GM23338 (cell line): Measurements from ENCODE around the gene TECPR2. TPM values are rescaled to one million over a fixed set of nuclear protein-coding genes. Genes with fewer than 3 reads are reported as not detected.

ENCODE experiments used
- ATAC-seq: fragments of 200-7000 bp; cut with Tn5 transposase; 3 replicates; pipeline ENCODE4 v1.9.1; 2020
- DNase-seq: peaks from one replicate; pipeline ENCODE4 v3.0.0-alpha.2; 2015; ENCODE audit warnings: low spot score
- H2AFZ ChIP-seq: fragments of 200-600 bp; sonication (generic); 2 replicates; pipeline ENCODE4 v1.8.0; 2016; ENCODE audit warnings: antibody characterized with exemption, mild to moderate bottlenecking, moderate library complexity
- H3F3A ChIP-seq: fragments of 200-600 bp; sonication (generic); replicated peaks from 2 replicates; pipeline ENCODE4 v1.8.0; 2017; ENCODE audit warnings: antibody characterized with exemption, mixed run types, low read depth
- H3K27ac ChIP-seq: fragments of 200-600 bp; sonication (generic); 2 replicates; pipeline ENCODE4 v1.6.1; 2016; ENCODE audit warnings: low read depth
- H3K27me3 ChIP-seq: fragments of 200-600 bp; sonication (generic); 2 replicates; pipeline ENCODE4 v1.8.0; 2016; ENCODE audit warnings: mild to moderate bottlenecking, mixed run types, moderate library complexity; ENCODE audit not compliant: insufficient read depth
- H3K36me3 ChIP-seq: fragments of 200-600 bp; sonication (generic); 2 replicates; pipeline ENCODE4 v1.8.0; 2016; ENCODE audit warnings: mild to moderate bottlenecking; ENCODE audit not compliant: insufficient read depth
- H3K4me1 ChIP-seq: fragments of 200-600 bp; sonication (generic); 2 replicates; pipeline ENCODE4 v1.8.0; 2016; ENCODE audit warnings: mild to moderate bottlenecking, moderate library complexity; ENCODE audit not compliant: insufficient read depth
- H3K4me2 ChIP-seq: fragments of 200-600 bp; sonication (generic); 2 replicates; pipeline ENCODE4 v1.7.1; 2017; ENCODE audit warnings: mixed run types
- H3K4me3 ChIP-seq: fragments of 200-600 bp; sonication (generic); 2 replicates; pipeline ENCODE4 v1.6.1; 2016; ENCODE audit warnings: mixed run types
- H3K79me2 ChIP-seq: fragments of 200-600 bp; sonication (generic); replicated peaks from 2 replicates; pipeline ENCODE4 v1.8.0; 2017; ENCODE audit warnings: mild to moderate bottlenecking; ENCODE audit not compliant: insufficient read depth
- H3K9me2 ChIP-seq: fragments of 200-600 bp; sonication (generic); 2 replicates; pipeline ENCODE4 v1.8.0; 2017; ENCODE audit not compliant: insufficient read depth
- H4K20me1 ChIP-seq: fragments of 200-600 bp; sonication (generic); replicated peaks from 2 replicates; pipeline ENCODE4 v1.8.0; 2017; ENCODE audit warnings: mild to moderate bottlenecking; ENCODE audit not compliant: insufficient read depth
- H3K27ac Mint-ChIP-seq: 2 replicates; pipeline ENCODE4 v1.8.0; 2020; ENCODE audit warnings: inconsistent platforms, mild to moderate bottlenecking, moderate library complexity, mixed read lengths
- H3K27me3 Mint-ChIP-seq: 3 replicates; pipeline ENCODE4 v1.8.0; 2022; ENCODE audit warnings: low read depth, mild to moderate bottlenecking, moderate library complexity, mixed read lengths, inconsistent platforms; ENCODE audit not compliant: insufficient read depth, poor library complexity
- H3K36me3 Mint-ChIP-seq: 3 replicates; pipeline ENCODE4 v1.8.0; 2021; ENCODE audit warnings: low read depth, mild to moderate bottlenecking, inconsistent platforms, moderate library complexity, mixed read lengths
- H3K4me1 Mint-ChIP-seq: 3 replicates; pipeline ENCODE4 v1.8.0; 2020; ENCODE audit warnings: mild to moderate bottlenecking, inconsistent platforms, mixed read lengths
- H3K4me3 Mint-ChIP-seq: 3 replicates; pipeline ENCODE4 v1.8.0; 2021; ENCODE audit warnings: moderate library complexity, mild to moderate bottlenecking, inconsistent platforms, mixed read lengths
- H3K9me3 Mint-ChIP-seq: 3 replicates; pipeline ENCODE4 v1.8.0; 2020; ENCODE audit warnings: moderate library complexity, mild to moderate bottlenecking, inconsistent platforms, mixed read lengths
- CREB1 ChIP-seq: fragments of 250-450 bp; sonication (Bioruptor Pico); IDR thresholded peaks from 2 replicates; pipeline ENCODE4 v1.5.0; 2020; ENCODE audit warnings: low read depth, mild to moderate bottlenecking, moderate library complexity
- EZH2 ChIP-seq: fragments of 200-600 bp; sonication (generic); IDR thresholded peaks from one replicate; pipeline ENCODE4 v1.8.0; 2017; ENCODE audit warnings: antibody characterized with exemption, mild to moderate bottlenecking, low read depth; ENCODE audit not compliant: unreplicated experiment
- POLR2AphosphoS5 ChIP-seq: IDR thresholded peaks from 2 replicates; pipeline ENCODE4 v1.6.1; 2016; ENCODE audit warnings: antibody characterized with exemption, low read depth
- polyA plus RNA-seq: library from polyadenylated mRNA; unstranded; fragments of >200 nt; fragmentation: Nextera tagmentation; extraction: Ambion mirVana; gene quantifications from 2 replicates; pipeline ENCODE4 v1.2.1, GENCODE V29; 2016
- total RNA-seq: library from RNA; depleted of rRNA; stranded (reverse); fragments of >200 nt; shearing (Covaris generic); gene quantifications from 2 replicates; pipeline ENCODE4 v1.2.3, GENCODE V29; 2014
- TF ChIP-seq, protein P1 (sequence below): IDR thresholded peaks from 2 replicates; pipeline ENCODE4 v1.6.1; 2016; ENCODE audit warnings: antibody characterized with exemption
- TF ChIP-seq, protein P2 (sequence below): fragments of 250-450 bp; sonication (Bioruptor Pico); IDR thresholded peaks from 2 replicates; pipeline ENCODE4 v1.5.0; 2020; ENCODE audit warnings: mild to moderate bottlenecking, moderate library complexity
- TF ChIP-seq, protein P3 (sequence below): IDR thresholded peaks from one replicate; pipeline ENCODE4 v1.6.1; 2018; ENCODE audit warnings: antibody characterized with exemption; ENCODE audit not compliant: unreplicated experiment

The TECPR2 gene
- total and polyA plus RNA-seq, 2 experiments from 2014 or later: 4.8 to 20.5 TPM

DNA sequence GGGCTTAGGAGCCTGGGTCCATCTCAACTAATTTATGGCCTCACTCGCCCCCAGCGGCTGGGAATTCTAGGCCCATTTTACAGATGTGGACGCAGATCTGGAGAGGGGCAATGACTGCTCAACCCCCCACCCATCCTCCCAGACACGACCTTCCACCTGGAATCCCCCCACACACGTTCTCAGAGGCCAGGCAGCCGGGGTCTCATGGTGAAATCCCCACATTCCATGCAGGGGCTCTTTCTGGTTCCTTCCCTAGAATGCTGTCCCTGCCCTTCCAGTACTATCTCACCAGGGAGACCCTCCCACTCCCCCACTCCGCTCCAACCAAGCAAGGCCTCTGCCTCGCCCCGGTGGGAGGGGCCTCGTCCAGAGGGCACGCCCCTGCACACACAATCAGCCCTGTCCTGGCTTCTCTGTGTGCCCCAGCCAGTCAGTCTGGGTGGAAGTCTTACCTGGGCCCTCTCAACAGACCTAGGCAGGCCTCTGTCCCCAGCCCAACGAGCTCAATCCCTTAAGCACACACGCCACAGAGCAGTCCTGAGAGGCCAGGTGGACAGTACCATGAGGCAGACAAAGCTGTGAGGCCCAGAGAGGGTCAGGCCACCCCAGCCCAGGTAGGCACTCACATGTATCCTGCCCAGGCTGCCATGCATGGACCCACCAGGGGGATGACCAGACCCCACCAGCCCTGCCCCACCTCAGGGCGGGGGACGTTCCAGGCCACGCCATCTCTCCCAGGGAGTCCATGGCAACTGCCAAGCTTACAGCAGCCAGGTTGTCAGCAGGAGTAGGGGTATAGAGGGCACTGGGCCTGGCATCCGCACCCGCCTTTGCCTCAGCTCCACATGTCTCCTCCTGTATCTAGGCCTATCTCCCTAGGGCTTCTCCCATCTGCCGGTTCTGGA is 148.1 kb downstream of the TECPR2 start:
- peak overlapping the region; percentile 81 for H3K4me3 ChIP-seq
- ATAC-seq (peak; percentile 83), DNase-seq (peak; percentile 94)
- peaks cover 3% of the 10 kb centered on the region; the same call in 1 of the 3 replicates for H3K36me3 Mint-ChIP-seq
- H3F3A ChIP-seq: peaks cover 11% of the 10 kb centered on the region
- TF ChIP-seq CREB1 (CRISPR knock-in tag) (no peak), POLR2AphosphoS5 (peak; percentile 70)
- peak overlapping the region; percentile 95 for H2AFZ ChIP-seq
- peak overlapping the region; percentile 89 for H3K4me3 Mint-ChIP-seq
- no peak overlapping the region; the same call in 1 of the 2 replicates for H3K27ac ChIP-seq
- H3K27me3 Mint-ChIP-seq: peaks cover 17% of the 10 kb centered on the region
- H4K20me1 ChIP-seq: no peaks in the 10 kb centered on the region
- no peaks in the 10 kb centered on the region for H3K36me3 ChIP-seq
- no peaks in the 10 kb centered on the region; the same call in 1 of the 2 replicates for H3K4me1 ChIP-seq
- no peaks in the 10 kb centered on the region for H3K79me2 ChIP-seq
- no peaks in the 10 kb centered on the region for H3K9me3 Mint-ChIP-seq
- peaks cover 17% of the 10 kb centered on the region for H3K4me1 Mint-ChIP-seq
- peak overlapping the region; percentile 83 for H3K4me2 ChIP-seq
- no peaks in the 10 kb centered on the region for H3K9me2 ChIP-seq
- no peak overlapping the region for H3K27ac Mint-ChIP-seq
- H3K27me3 ChIP-seq: peaks cover 11% of the 10 kb centered on the region; the same call in 1 of the 2 replicates

DNA sequence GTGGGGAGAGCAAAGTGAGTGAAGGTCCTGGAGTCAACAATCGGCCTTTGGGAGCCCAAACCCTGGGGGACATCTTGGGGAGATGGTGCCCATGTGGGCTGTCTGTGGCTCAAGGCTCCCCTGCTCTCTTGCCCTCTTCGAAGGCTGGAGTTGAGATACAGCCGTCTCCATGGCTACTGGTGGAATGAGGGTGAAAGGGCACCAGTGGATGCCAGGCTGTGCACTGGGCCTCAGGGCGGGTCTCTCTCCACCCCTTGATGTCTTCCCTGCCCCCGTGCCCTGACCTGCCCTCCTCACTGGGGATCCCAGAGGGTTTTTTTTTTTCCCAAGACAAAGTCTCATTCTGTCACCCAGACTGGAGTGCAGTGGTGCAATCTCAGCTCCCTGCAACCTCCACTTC is 148.8 kb downstream of the TECPR2 start:
- H3K4me2 ChIP-seq: no peak overlapping the region
- H3K9me3 Mint-ChIP-seq: no peaks in the 10 kb centered on the region
- no peak overlapping the region for H3K4me3 Mint-ChIP-seq

More for the DNA sequence above, 148.8 kb downstream of the TECPR2 start:
- Histone ChIP-seq H3K27ac (no peak overlapping the region), H3K79me2 (no peaks in the 10 kb centered on the region), H3K27me3 (peaks cover 11% of the 10 kb centered on the region; the same call in 1 of the 2 replicates), H3K4me3 (no peak overlapping the region), H2AFZ (no peak overlapping the region; the same call in 1 of the 2 replicates), H3K9me2 (no peaks in the 10 kb centered on the region), H3F3A (peaks cover 14% of the 10 kb centered on the region), H3K36me3 (no peaks in the 10 kb centered on the region), H4K20me1 (no peaks in the 10 kb centered on the region), H3K4me1 (peaks cover 4% of the 10 kb centered on the region)
- Mint-ChIP-seq H3K27me3 (peaks cover 22% of the 10 kb centered on the region), H3K4me1 (peaks cover 17% of the 10 kb centered on the region), H3K27ac (no peak overlapping the region), H3K36me3 (peaks cover 3% of the 10 kb centered on the region; the same call in 2 of the 3 replicates)
- no peak for DNase-seq
- no peak for ATAC-seq
- TF ChIP-seq, protein P1, sequence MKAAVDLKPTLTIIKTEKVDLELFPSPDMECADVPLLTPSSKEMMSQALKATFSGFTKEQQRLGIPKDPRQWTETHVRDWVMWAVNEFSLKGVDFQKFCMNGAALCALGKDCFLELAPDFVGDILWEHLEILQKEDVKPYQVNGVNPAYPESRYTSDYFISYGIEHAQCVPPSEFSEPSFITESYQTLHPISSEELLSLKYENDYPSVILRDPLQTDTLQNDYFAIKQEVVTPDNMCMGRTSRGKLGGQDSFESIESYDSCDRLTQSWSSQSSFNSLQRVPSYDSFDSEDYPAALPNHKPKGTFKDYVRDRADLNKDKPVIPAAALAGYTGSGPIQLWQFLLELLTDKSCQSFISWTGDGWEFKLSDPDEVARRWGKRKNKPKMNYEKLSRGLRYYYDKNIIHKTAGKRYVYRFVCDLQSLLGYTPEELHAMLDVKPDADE: no peak
- TF ChIP-seq CREB1 (CRISPR knock-in tag): no peak
- TF ChIP-seq, protein P2, sequence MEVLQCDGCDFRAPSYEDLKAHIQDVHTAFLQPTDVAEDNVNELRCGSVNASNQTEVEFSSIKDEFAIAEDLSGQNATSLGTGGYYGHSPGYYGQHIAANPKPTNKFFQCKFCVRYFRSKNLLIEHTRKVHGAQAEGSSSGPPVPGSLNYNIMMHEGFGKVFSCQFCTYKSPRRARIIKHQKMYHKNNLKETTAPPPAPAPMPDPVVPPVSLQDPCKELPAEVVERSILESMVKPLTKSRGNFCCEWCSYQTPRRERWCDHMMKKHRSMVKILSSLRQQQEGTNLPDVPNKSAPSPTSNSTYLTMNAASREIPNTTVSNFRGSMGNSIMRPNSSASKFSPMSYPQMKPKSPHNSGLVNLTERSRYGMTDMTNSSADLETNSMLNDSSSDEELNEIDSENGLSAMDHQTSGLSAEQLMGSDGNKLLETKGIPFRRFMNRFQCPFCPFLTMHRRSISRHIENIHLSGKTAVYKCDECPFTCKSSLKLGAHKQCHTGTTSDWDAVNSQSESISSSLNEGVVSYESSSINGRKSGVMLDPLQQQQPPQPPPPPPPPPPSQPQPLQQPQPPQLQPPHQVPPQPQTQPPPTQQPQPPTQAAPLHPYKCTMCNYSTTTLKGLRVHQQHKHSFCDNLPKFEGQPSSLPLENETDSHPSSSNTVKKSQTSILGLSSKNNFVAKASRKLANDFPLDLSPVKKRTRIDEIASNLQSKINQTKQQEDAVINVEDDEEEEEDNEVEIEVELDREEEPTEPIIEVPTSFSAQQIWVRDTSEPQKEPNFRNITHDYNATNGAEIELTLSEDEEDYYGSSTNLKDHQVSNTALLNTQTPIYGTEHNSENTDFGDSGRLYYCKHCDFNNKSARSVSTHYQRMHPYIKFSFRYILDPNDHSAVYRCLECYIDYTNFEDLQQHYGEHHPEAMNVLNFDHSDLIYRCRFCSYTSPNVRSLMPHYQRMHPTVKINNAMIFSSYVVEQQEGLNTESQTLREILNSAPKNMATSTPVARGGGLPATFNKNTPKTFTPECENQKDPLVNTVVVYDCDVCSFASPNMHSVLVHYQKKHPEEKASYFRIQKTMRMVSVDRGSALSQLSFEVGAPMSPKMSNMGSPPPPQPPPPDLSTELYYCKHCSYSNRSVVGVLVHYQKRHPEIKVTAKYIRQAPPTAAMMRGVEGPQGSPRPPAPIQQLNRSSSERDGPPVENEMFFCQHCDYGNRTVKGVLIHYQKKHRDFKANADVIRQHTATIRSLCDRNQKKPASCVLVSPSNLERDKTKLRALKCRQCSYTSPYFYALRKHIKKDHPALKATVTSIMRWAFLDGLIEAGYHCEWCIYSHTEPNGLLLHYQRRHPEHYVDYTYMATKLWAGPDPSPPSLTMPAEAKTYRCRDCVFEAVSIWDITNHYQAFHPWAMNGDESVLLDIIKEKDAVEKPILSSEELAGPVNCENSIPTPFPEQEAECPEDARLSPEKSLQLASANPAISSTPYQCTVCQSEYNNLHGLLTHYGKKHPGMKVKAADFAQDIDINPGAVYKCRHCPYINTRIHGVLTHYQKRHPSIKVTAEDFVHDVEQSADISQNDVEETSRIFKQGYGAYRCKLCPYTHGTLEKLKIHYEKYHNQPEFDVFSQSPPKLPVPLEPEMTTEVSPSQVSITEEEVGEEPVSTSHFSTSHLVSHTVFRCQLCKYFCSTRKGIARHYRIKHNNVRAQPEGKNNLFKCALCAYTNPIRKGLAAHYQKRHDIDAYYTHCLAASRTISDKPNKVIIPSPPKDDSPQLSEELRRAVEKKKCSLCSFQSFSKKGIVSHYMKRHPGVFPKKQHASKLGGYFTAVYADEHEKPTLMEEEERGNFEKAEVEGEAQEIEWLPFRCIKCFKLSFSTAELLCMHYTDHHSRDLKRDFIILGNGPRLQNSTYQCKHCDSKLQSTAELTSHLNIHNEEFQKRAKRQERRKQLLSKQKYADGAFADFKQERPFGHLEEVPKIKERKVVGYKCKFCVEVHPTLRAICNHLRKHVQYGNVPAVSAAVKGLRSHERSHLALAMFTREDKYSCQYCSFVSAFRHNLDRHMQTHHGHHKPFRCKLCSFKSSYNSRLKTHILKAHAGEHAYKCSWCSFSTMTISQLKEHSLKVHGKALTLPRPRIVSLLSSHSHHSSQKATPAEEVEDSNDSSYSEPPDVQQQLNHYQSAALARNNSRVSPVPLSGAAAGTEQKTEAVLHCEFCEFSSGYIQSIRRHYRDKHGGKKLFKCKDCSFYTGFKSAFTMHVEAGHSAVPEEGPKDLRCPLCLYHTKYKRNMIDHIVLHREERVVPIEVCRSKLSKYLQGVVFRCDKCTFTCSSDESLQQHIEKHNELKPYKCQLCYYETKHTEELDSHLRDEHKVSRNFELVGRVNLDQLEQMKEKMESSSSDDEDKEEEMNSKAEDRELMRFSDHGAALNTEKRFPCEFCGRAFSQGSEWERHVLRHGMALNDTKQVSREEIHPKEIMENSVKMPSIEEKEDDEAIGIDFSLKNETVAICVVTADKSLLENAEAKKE (CRISPR knock-in tag): no peak
- TF ChIP-seq, protein P3, sequence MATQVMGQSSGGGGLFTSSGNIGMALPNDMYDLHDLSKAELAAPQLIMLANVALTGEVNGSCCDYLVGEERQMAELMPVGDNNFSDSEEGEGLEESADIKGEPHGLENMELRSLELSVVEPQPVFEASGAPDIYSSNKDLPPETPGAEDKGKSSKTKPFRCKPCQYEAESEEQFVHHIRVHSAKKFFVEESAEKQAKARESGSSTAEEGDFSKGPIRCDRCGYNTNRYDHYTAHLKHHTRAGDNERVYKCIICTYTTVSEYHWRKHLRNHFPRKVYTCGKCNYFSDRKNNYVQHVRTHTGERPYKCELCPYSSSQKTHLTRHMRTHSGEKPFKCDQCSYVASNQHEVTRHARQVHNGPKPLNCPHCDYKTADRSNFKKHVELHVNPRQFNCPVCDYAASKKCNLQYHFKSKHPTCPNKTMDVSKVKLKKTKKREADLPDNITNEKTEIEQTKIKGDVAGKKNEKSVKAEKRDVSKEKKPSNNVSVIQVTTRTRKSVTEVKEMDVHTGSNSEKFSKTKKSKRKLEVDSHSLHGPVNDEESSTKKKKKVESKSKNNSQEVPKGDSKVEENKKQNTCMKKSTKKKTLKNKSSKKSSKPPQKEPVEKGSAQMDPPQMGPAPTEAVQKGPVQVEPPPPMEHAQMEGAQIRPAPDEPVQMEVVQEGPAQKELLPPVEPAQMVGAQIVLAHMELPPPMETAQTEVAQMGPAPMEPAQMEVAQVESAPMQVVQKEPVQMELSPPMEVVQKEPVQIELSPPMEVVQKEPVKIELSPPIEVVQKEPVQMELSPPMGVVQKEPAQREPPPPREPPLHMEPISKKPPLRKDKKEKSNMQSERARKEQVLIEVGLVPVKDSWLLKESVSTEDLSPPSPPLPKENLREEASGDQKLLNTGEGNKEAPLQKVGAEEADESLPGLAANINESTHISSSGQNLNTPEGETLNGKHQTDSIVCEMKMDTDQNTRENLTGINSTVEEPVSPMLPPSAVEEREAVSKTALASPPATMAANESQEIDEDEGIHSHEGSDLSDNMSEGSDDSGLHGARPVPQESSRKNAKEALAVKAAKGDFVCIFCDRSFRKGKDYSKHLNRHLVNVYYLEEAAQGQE: no peak
- TF ChIP-seq EZH2: no peak
